HL-60 (cell line): ENCODE measurements around the gene EGFR.

Source experiments
- DNase-seq, 2 experiments: peaks; one replicate each; pipeline ENCODE4 v3.0.0-alpha.2; 2010 to 2020; ENCODE audit warnings: low read depth in 1 of 2, low spot score in 1 of 2
- H3K27ac ChIP-seq: fragments of 250-450 bp; sonication (Bioruptor Pico); replicated peaks from 2 replicates; pipeline ENCODE4 v1.5.1; 2020; ENCODE audit warnings: mild to moderate bottlenecking, moderate library complexity
- H3K27me3 ChIP-seq: fragments of 250-450 bp; sonication (Bioruptor Pico); 2 replicates; pipeline ENCODE4 v1.5.1; 2021; ENCODE audit warnings: mild to moderate bottlenecking, moderate library complexity; ENCODE audit not compliant: insufficient read depth, poor library complexity, severe bottlenecking
- H3K4me3 ChIP-seq: replicated peaks from 2 replicates; pipeline ENCODE4 v1.5.1; 2011; ENCODE audit warnings: mild to moderate bottlenecking, control low read depth, low read length; ENCODE audit not compliant: insufficient read depth
- GABPA ChIP-seq: IDR thresholded peaks from 2 replicates; pipeline ENCODE4 v1.6.1; 2012; ENCODE audit warnings: low read depth
- POLR2AphosphoS5 ChIP-seq: IDR thresholded peaks from 2 replicates; pipeline ENCODE4 v1.6.1; 2012; ENCODE audit warnings: low read depth
- REST ChIP-seq: IDR thresholded peaks from 2 replicates; pipeline ENCODE4 v1.6.1; 2012; ENCODE audit warnings: low read depth; ENCODE audit not compliant: insufficient replicate concordance
- SPI1 ChIP-seq: IDR thresholded peaks from 2 replicates; pipeline ENCODE4 v1.6.1; 2012; ENCODE audit warnings: low read depth, mild to moderate bottlenecking, borderline replicate concordance
- TF ChIP-seq, protein P1 (sequence below): IDR thresholded peaks from one replicate; pipeline ENCODE4 v1.5.1; 2011; ENCODE audit warnings: low read length, control low read depth, inconsistent platforms; ENCODE audit not compliant: insufficient read depth

Gene EGFR

GRCh38 chr7:54978364-54979116 lies 40.3 kb upstream of the EGFR start:
- TF ChIP-seq POLR2AphosphoS5 = no peak
- TF ChIP-seq REST = no peak
- TF ChIP-seq, protein P1, sequence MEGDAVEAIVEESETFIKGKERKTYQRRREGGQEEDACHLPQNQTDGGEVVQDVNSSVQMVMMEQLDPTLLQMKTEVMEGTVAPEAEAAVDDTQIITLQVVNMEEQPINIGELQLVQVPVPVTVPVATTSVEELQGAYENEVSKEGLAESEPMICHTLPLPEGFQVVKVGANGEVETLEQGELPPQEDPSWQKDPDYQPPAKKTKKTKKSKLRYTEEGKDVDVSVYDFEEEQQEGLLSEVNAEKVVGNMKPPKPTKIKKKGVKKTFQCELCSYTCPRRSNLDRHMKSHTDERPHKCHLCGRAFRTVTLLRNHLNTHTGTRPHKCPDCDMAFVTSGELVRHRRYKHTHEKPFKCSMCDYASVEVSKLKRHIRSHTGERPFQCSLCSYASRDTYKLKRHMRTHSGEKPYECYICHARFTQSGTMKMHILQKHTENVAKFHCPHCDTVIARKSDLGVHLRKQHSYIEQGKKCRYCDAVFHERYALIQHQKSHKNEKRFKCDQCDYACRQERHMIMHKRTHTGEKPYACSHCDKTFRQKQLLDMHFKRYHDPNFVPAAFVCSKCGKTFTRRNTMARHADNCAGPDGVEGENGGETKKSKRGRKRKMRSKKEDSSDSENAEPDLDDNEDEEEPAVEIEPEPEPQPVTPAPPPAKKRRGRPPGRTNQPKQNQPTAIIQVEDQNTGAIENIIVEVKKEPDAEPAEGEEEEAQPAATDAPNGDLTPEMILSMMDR = no peak
- TF ChIP-seq GABPA = no peak
- TF ChIP-seq SPI1 = no peak
- H3K27me3 ChIP-seq = no peaks in the 10 kb centered on the region
- no peak overlapping the region for H3K27ac ChIP-seq
- H3K4me3 ChIP-seq = no peak overlapping the region
- no peak for DNase-seq

DNA sequence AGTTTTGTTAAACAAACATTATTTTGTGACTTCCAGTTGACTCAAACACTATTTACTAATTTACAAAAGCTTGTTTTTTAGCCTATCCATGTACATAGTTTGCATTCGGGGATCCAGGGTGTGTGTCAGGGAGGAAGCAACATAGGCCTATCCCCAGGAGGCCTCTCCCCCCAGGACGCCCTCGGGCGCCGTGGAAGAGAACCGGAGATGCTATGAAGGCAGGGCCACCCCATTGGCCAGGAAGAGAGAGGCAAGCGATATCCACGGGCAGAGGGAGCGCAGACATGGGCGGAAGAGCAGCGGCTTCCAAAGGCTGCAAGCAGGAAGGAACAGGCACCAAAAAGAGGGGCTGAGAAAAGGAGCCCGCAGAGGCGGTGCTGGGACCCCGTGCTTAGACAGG lies 38.3 kb upstream of the EGFR start:
- H3K27ac ChIP-seq = no peak overlapping the region
- DNase-seq = no peak
- TF ChIP-seq SPI1 (no peak), POLR2AphosphoS5 (no peak), GABPA (no peak), REST (no peak)
- TF ChIP-seq, protein P1 = no peak
- H3K4me3 ChIP-seq = no peak overlapping the region
- no peaks in the 10 kb centered on the region for H3K27me3 ChIP-seq

GRCh38 chr7:54981913-54982312 lies 36.9 kb upstream of the EGFR start:
- no peaks in the 10 kb centered on the region for H3K27me3 ChIP-seq
- no peak overlapping the region for H3K4me3 ChIP-seq
- DNase-seq = no peak
- no peak for TF ChIP-seq SPI1
- no peak for TF ChIP-seq POLR2AphosphoS5
- TF ChIP-seq GABPA = no peak
- TF ChIP-seq, protein P1 = no peak
- no peak for TF ChIP-seq REST
- H3K27ac ChIP-seq = no peak overlapping the region
